WTC11 (cell line): Measurements from ENCODE around the gene CBR1.

Experiments
- ATF3 ChIP-seq: sonication (generic); formaldehyde crosslinking; conservative IDR thresholded peaks from 2 replicates; pipeline ENCODE4 v1.8.1; 2022; ENCODE audit warnings: mild to moderate bottlenecking, missing genetic modification reagents
- CBFB ChIP-seq: sonication (generic); formaldehyde crosslinking; IDR thresholded peaks from 2 replicates; pipeline ENCODE4 v1.8.1; 2022; ENCODE audit warnings: mild to moderate bottlenecking, low read depth, missing genetic modification reagents
- CREM ChIP-seq: sonication (generic); formaldehyde crosslinking; IDR thresholded peaks from 2 replicates; pipeline ENCODE4 v1.8.1; 2022; ENCODE audit warnings: mild to moderate bottlenecking, missing genetic modification reagents, moderate library complexity
- FOXJ3 ChIP-seq: sonication (generic); formaldehyde crosslinking; IDR thresholded peaks from 2 replicates; pipeline ENCODE4 v1.9.0; 2021; ENCODE audit warnings: missing genetic modification reagents, mild to moderate bottlenecking, borderline replicate concordance
- ZNF121 ChIP-seq: sonication (generic); formaldehyde crosslinking; IDR thresholded peaks from 2 replicates; pipeline ENCODE4 v1.8.0; 2023; ENCODE audit warnings: missing genetic modification reagents
- ZNF232 ChIP-seq: sonication (generic); formaldehyde crosslinking; IDR thresholded peaks from 2 replicates; pipeline ENCODE4 v1.8.0; 2022; ENCODE audit warnings: mild to moderate bottlenecking, missing genetic modification reagents
- ZNF317 ChIP-seq: sonication (generic); formaldehyde crosslinking; IDR thresholded peaks from 2 replicates; pipeline ENCODE4 v1.8.1; 2023; ENCODE audit warnings: low read depth, mild to moderate bottlenecking, moderate library complexity, missing genetic modification reagents, borderline replicate concordance
- ZNF532 ChIP-seq: fragments of 250-450 bp; sonication (Bioruptor Pico); IDR thresholded peaks from 2 replicates; pipeline ENCODE4 v1.9.0; 2021; ENCODE audit warnings: mild to moderate bottlenecking, borderline replicate concordance
- TF ChIP-seq, protein P1 (sequence below): sonication (generic); formaldehyde crosslinking; IDR thresholded peaks from 2 replicates; pipeline ENCODE4 v1.8.1; 2023; ENCODE audit warnings: mild to moderate bottlenecking, missing genetic modification reagents
- TF ChIP-seq, protein P2 (sequence below): sonication (generic); formaldehyde crosslinking; IDR thresholded peaks from 2 replicates; pipeline ENCODE4 v1.8.0; 2022; ENCODE audit warnings: mild to moderate bottlenecking, missing genetic modification reagents
- TF ChIP-seq, protein P3 (sequence below): fragments of 200-600 bp; IDR thresholded peaks from 2 replicates; pipeline ENCODE4 v1.8.0; 2022; ENCODE audit warnings: antibody characterized with exemption

DNA sequence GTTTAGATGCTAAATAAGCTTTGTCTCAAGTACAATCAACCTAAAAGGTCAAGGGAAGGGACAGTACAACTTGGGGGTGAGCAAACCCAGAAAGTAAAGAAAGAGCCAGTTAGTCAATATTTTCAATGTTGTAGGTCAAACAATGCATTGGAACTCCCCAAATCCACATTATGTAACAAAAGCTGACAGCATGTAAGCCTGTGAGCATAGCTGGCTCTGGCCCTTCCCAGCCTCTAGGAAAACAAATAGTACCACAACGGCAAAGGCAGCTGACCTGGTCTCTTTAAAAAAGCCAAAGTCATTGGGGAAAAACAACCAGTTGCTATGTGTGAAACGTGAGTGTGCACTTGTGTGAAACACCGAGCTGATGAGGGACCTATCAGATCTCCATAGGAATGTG is 3.4 kb downstream of the CBR1 start:
- TF ChIP-seq, protein P1, sequence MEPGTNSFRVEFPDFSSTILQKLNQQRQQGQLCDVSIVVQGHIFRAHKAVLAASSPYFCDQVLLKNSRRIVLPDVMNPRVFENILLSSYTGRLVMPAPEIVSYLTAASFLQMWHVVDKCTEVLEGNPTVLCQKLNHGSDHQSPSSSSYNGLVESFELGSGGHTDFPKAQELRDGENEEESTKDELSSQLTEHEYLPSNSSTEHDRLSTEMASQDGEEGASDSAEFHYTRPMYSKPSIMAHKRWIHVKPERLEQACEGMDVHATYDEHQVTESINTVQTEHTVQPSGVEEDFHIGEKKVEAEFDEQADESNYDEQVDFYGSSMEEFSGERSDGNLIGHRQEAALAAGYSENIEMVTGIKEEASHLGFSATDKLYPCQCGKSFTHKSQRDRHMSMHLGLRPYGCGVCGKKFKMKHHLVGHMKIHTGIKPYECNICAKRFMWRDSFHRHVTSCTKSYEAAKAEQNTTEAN (CRISPR knock-in tag) = no peak
- TF ChIP-seq CREM (CRISPR knock-in tag) = no peak
- TF ChIP-seq ZNF532 = no peak
- TF ChIP-seq FOXJ3 (CRISPR knock-in tag) = no peak
- no peak for TF ChIP-seq ZNF317 (CRISPR knock-in tag)
- TF ChIP-seq ZNF232 = no peak
- TF ChIP-seq, protein P2, sequence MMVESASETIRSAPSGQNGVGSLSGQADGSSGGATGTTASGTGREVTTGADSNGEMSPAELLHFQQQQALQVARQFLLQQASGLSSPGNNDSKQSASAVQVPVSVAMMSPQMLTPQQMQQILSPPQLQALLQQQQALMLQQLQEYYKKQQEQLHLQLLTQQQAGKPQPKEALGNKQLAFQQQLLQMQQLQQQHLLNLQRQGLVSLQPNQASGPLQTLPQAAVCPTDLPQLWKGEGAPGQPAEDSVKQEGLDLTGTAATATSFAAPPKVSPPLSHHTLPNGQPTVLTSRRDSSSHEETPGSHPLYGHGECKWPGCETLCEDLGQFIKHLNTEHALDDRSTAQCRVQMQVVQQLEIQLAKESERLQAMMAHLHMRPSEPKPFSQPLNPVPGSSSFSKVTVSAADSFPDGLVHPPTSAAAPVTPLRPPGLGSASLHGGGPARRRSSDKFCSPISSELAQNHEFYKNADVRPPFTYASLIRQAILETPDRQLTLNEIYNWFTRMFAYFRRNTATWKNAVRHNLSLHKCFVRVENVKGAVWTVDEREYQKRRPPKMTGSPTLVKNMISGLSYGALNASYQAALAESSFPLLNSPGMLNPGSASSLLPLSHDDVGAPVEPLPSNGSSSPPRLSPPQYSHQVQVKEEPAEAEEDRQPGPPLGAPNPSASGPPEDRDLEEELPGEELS (CRISPR knock-in tag) = no peak
- TF ChIP-seq, protein P3, sequence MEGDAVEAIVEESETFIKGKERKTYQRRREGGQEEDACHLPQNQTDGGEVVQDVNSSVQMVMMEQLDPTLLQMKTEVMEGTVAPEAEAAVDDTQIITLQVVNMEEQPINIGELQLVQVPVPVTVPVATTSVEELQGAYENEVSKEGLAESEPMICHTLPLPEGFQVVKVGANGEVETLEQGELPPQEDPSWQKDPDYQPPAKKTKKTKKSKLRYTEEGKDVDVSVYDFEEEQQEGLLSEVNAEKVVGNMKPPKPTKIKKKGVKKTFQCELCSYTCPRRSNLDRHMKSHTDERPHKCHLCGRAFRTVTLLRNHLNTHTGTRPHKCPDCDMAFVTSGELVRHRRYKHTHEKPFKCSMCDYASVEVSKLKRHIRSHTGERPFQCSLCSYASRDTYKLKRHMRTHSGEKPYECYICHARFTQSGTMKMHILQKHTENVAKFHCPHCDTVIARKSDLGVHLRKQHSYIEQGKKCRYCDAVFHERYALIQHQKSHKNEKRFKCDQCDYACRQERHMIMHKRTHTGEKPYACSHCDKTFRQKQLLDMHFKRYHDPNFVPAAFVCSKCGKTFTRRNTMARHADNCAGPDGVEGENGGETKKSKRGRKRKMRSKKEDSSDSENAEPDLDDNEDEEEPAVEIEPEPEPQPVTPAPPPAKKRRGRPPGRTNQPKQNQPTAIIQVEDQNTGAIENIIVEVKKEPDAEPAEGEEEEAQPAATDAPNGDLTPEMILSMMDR = no peak
- TF ChIP-seq ATF3 (CRISPR knock-in tag) = no peak
- no peak for TF ChIP-seq CBFB (CRISPR knock-in tag)
- TF ChIP-seq ZNF121 (CRISPR knock-in tag) = no peak
